ENCODE measurements around the gene ADD2. TPM values are rescaled to one million over a fixed set of nuclear protein-coding genes. Genes with fewer than 3 reads are reported as not detected.

ADD2 gene
- total and polyA plus RNA-seq, 7 donors = 0.09 to 2.6 (median 0.85) TPM

DNA sequence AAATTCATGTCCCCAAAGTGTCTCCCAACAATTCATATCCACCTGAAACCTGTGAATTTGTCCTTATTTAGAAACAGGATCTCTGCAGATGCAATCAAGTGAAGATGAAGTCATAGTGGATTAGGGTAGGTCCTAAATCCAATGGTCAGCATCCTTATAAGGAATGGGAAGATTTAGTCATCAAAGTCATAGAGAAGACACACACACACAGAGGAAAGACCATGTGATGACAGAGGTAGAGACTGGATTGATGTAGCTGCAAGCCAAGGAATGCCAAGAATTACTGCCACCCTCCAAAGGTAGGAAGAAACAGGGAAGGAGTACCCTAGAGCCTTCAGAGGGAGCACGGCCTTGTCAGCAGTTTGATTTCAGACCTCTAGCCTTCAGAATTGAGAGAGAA, 17.7 kb downstream of the ADD2 start:
- DNase-seq (no peak), ATAC-seq (no peak)
- H3K4me1 ChIP-seq = no peaks in the 10 kb centered on the region
- intact Hi-C loops (cut with DNase I) = no loop called here
- H3K27me3 ChIP-seq (ENCODE audit: insufficient read depth in 3 of 3, low read length in 2 of 3) = peaks cover 2 to 22% (median 10%) of the 10 kb centered on the region in 3 donors
- no peaks in the 10 kb centered on the region for H3K9me3 ChIP-seq
- H3K27ac ChIP-seq = no peak overlapping the region
- WGBS, 3 donors = 79 to 85% (median 83%) methylated on average over 1 of the region's 1 CpG
- TF ChIP-seq, protein P1, sequence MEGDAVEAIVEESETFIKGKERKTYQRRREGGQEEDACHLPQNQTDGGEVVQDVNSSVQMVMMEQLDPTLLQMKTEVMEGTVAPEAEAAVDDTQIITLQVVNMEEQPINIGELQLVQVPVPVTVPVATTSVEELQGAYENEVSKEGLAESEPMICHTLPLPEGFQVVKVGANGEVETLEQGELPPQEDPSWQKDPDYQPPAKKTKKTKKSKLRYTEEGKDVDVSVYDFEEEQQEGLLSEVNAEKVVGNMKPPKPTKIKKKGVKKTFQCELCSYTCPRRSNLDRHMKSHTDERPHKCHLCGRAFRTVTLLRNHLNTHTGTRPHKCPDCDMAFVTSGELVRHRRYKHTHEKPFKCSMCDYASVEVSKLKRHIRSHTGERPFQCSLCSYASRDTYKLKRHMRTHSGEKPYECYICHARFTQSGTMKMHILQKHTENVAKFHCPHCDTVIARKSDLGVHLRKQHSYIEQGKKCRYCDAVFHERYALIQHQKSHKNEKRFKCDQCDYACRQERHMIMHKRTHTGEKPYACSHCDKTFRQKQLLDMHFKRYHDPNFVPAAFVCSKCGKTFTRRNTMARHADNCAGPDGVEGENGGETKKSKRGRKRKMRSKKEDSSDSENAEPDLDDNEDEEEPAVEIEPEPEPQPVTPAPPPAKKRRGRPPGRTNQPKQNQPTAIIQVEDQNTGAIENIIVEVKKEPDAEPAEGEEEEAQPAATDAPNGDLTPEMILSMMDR (IDR thresholded peaks at IDR 0.05) = no peak
- no peak overlapping the region for H3K4me3 ChIP-seq
- no peaks in the 10 kb centered on the region for H3K36me3 ChIP-seq (ENCODE audit: insufficient read depth in 1 of 2, low read depth in 1 of 2)

- ATAC-seq = no peak
- intact Hi-C loops (cut with DNase I) = no loop called here
Measured at GRCh38 chr2:70748002-70748784, 19.8 kb downstream of the ADD2 start.

DNA sequence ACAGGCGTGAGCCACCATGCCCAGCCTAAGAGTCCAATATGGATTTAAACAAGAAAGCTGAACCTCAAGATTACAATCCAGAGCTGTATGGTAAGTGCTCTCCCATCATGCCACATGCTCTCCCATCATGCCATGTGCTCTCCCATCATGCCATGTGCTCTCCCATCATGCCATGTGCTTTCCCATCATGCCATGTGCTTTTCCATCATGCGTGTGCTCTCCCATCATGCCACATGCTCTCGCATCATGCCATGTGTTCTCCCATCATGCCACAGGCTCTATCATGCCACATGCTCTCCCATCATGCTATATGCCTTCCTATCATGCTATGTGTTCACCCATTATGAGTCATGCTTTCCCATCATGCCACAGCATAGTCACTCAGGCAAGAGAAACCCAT, 20.7 kb downstream of the ADD2 start:
- no peaks in the 10 kb centered on the region for H3K9me3 ChIP-seq
- no peak overlapping the region for H3K27ac ChIP-seq
- 93 to 98% (median 95%) methylated on average over 3 of the region's 3 CpGs for WGBS, 3 donors
- ATAC-seq (no peak), DNase-seq (no peak)
- peaks cover 2 to 6% (median 4%) of the 10 kb centered on the region in 3 donors for H3K27me3 ChIP-seq (ENCODE audit: insufficient read depth in 3 of 3, low read length in 2 of 3)
- intact Hi-C loops (cut with DNase I) = no loop called here
- H3K36me3 ChIP-seq (ENCODE audit: insufficient read depth in 1 of 2, low read depth in 1 of 2) = no peaks in the 10 kb centered on the region
- H3K4me3 ChIP-seq = no peak overlapping the region
- TF ChIP-seq, protein P1 (IDR thresholded peaks at IDR 0.05) = no peak
- H3K4me1 ChIP-seq = no peaks in the 10 kb centered on the region

More at GRCh38 chr2:70748002-70748784, 19.8 kb downstream of the ADD2 start:
- no peak for DNase-seq
- H3K36me3 ChIP-seq (ENCODE audit: insufficient read depth in 1 of 2, low read depth in 1 of 2) = no peaks in the 10 kb centered on the region
- H3K27ac ChIP-seq = no peak overlapping the region
- H3K27me3 ChIP-seq (ENCODE audit: insufficient read depth in 3 of 3, low read length in 2 of 3) = peaks cover 2 to 10% (median 4%) of the 10 kb centered on the region in 3 donors
- no peaks in the 10 kb centered on the region for H3K4me1 ChIP-seq
- H3K4me3 ChIP-seq = no peak overlapping the region
- WGBS, 3 donors = 23 to 52% (median 37%) methylated on average over 1 of the region's 1 CpG
- H3K9me3 ChIP-seq = no peaks in the 10 kb centered on the region
- TF ChIP-seq, protein P1 (IDR thresholded peaks at IDR 0.05) = no peak

- no peaks in the 10 kb centered on the region for H3K36me3 ChIP-seq (ENCODE audit: insufficient read depth in 1 of 2, low read depth in 1 of 2)
- TF ChIP-seq, protein P1 (IDR thresholded peaks at IDR 0.05) = no peak
- ATAC-seq (no peak), DNase-seq (no peak)
- H3K9me3 ChIP-seq = no peaks in the 10 kb centered on the region
- intact Hi-C loops (cut with DNase I) = no loop called here
- no peak overlapping the region for H3K4me3 ChIP-seq
- no peaks in the 10 kb centered on the region for H3K4me1 ChIP-seq
- H3K27ac ChIP-seq = no peak overlapping the region
- peaks cover 2 to 5% (median 4%) of the 10 kb centered on the region in 3 donors for H3K27me3 ChIP-seq (ENCODE audit: insufficient read depth in 3 of 3, low read length in 2 of 3)
- 43 to 55% (median 45%) methylated on average over 5 of the region's 5 CpGs for WGBS, 3 donors
Measured at GRCh38 chr2:70746094-70746974, 21.7 kb downstream of the ADD2 start.
